Cardiac septum (tissue), 1 donor: ENCODE data around the gene DNAJB6. TPM values are rescaled to one million over a fixed set of nuclear protein-coding genes. Genes with fewer than 3 reads are reported as not detected.

ENCODE experiments used
- DNase-seq: peaks from one replicate; pipeline ENCODE4 v3.0.0-alpha.2; 2020; ENCODE audit warnings: low spot score
- intact Hi-C: fragments of 100-400 bp; cut with DNase I; formaldehyde crosslinking; loops from one replicate; pipeline ENCODE4 v1.14.0; 2022
- total RNA-seq: library from RNA; stranded (reverse); fragmentation: NEBNext Ultra II Directional; extraction: Animal tissue kit (Norgen Biotek cat#: 25700); gene quantifications from one replicate; pipeline ENCODE4 v1.2.1, GENCODE V29; 2021
- donor health status: DM: no; HTN: no; CAD: no.

DNAJB6 gene
- total RNA-seq, 1 donor from 2014 or later = 171 TPM

DNA sequence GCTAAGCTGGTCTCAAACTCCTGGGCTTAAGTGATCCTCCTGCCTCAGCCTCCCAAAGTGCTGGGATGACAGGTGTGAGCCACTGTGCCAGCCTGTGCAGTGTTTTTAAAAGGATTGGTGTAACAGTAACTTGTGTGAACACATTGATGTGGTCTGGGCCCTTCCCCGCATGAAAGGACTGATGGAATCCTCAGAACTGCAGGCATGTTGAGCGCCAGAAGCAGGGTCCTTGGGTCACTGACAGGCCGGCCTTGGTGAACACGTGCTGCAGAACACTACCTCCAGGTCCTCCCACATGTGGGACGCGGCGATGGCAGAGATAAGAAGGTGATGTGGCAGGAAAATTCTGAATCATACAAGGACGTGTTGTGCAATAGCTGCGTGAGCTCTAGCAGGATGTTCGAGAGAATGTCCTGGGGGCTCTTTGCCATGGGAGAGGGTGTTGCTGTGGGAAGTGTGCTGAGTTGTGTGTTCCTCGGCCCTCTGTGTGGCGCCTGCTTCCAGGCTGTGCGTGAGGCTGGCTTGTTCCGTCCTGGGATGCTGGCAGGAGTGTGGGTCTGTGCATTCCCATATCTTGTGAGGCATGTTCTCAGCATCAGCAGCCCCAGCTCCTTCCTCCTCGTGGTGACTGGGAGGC is 68.2 kb downstream of the DNAJB6 start:
- DNase-seq = peak; percentile 70
- intact Hi-C loops = no loop called here

DNA sequence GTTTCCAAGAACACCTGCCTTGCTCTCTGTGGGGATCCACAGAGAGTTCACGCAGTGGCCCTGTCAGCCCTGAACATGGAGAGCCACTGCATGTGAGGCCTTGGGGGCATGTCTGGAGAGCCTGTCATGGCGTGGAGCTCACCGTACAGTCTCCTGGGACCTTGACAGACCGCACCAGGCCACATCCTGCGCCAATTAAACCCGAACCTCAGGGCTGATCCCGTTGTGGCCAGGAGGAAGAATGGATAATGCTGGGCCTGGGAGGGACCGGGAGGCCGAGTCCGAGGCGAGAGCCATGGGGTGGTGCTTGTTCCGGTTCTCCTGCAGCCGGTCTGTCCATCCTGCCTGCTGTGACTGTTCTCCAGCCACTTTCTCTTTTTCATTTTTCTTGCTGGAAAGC is 68.7 kb downstream of the DNAJB6 start:
- no peak for DNase-seq
- intact Hi-C loops = no loop called here

DNA sequence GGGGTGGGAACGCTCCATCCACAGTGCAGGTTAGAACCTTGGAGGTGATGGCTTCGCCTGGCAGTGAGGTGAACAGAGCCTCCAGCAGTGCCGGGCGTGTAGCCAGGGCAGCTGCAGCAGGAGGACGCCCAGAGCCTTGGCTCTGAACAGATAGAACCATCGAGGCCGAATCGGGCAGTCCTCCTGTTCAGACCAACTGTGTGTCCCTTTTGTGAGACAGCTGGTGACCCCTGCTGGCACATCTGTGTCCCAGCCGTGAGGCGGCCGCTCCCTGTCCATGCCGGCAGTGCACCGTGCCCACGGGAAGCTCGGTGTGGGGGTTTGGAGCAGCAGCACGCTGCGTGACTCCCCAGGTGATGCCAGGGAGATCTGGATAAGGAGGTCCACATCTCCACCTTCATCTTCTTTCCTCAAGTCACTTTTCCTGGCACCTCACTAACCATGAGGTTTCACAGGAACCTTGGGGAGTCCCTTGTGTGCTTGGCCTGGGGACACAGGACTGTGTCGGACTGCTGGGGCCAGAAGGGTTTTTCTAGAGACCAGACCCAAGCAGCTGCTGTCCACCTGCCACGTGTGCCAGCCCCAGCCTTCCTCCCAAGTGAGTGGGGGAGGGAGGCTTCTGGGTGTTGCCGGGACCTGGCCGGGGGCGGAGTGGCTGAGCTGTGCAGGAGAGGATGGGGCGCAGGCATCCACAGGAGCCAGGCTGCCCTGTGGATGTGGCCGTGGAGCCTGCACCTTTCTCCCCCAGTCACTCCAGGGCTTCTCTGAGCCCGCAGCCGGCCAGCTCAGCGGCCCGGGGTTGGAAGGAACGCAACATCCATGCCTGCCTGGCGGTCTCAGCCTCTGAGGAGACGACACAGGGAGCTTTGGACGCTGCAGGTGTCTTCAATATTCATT is 69.4 kb downstream of the DNAJB6 start:
- no peak for DNase-seq
- intact Hi-C loops = no loop called here

DNA sequence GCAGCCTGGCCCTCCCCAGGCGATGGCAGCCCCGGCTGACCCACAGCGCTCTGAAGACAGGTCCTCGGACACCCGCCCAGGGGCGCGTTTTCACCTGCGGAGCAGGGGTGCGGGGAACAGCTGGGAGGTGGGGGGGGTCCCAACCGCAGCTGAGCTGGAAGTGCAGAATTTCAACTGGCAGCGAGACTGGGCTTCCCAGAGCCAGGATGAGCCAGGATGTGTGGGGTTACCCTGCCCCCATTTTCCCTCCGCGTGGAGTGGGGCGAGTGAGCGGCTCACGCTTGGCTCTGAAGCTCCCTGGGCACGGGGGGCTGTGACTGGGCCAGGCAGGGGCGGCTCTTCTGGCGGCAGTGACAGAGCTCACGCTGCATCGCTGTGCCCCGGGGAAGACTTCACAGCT is 70.2 kb downstream of the DNAJB6 start:
- intact Hi-C loops = no loop called here
- DNase-seq = no peak

DNA sequence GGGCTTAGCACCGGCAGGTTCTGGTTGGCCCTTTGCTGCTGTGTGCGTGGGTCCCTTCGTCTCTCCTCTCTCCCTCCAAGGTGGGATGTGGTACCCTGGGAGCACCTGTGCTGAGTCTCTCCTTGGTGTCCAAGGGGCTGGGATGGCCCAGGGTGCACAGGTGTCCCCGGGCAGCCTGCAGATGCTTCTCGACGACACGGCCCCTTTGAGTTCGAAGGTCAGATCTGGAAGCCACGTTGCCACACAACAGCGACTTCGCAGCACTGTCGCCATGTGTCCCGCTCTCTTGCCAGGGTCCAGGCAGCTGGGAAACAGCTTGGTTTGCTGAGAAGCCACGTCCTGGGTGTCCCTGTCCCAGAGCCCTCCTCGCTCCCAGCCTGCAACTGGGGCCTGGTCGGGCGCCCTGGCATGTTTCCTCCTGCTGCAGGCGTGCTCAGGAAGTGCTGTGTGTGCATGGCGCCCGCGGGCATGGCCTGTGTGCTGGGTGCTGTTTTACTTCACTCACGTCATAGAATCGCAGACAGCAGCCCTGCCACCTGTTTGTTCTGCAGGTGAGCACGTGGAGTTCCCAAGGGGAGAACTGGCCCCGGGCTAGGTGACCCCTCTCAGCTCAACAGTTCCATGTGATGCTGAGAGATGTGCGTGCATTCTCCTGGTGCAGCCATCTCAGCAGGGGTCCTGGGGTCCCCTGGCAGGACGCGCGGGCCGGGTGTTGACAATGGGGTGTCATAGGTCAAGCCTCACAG is 70.9 kb downstream of the DNAJB6 start:
- DNase-seq = no peak
- intact Hi-C loops = no loop called here

DNA sequence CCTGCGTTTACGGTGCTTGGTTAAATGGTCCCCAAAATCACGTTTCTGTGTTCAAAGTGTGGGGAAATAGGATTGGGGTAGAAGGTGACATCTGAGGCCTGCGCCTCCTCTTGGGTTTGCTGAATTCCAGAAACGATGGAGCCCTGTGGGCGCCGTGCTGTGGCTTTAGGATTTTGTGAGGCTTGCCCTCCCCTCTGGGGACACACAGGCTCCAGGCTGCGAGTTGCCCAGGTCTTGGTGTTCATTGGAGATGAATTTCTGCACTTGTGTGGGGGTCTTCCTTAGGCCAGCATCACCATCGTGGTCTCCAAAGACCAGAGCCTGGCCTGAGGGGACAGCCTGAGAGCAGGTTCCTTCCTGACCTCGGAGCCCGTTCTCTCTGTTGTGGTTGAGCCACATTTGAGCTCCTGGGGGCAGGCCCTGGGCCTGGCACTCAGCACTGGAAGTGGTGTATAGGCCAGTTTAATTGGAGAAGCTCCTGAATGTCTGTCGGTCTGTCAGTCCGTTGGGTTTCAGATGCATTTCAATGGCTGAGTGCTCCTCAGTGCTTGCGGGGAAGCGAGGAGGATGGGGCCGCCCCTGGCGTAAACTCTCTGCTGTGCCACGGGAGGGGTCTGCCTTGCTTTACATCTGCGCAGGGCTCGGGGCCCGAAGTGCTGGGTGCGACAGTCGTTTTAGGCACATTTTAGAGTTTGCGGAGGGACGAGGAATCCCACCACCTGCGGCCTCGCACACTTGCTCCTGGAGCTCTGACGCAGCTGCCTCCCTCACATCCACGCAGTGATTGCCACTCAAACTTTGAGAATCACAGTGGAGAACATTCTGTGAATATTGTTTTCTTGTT is 71.7 kb downstream of the DNAJB6 start:
- intact Hi-C loops = no loop called here
- DNase-seq = no peak

DNA sequence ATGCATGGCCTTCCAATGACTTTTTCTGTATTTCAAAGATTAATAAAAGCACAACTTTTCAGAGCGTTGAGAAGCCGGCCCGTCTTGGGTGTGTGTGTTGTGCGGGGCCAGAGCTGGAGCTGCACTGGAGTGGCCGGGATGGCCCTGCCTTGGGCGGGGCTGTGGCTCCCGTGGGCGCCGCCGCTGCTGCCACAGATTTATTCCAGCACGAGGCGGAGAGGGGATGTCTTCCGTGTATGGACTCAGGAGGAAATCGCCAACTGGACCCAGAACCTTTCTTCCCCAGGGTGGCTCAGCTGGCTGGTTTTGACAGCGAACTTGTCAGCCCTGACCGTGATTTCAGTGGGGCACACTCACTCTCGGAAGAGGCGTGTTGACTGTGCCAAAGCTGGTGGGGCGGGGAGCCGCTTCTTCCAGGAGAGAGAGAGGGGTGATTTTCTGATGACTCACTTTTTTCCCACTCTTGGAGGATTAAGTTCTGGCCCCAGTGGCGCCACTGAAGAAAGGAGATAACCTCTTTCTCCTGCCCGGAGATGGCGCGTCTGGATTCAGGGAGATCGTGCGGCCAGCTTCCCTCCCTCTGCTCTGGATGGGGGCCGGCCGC is 72.4 kb downstream of the DNAJB6 start:
- DNase-seq = no peak
- intact Hi-C loops = no loop called here

DNA sequence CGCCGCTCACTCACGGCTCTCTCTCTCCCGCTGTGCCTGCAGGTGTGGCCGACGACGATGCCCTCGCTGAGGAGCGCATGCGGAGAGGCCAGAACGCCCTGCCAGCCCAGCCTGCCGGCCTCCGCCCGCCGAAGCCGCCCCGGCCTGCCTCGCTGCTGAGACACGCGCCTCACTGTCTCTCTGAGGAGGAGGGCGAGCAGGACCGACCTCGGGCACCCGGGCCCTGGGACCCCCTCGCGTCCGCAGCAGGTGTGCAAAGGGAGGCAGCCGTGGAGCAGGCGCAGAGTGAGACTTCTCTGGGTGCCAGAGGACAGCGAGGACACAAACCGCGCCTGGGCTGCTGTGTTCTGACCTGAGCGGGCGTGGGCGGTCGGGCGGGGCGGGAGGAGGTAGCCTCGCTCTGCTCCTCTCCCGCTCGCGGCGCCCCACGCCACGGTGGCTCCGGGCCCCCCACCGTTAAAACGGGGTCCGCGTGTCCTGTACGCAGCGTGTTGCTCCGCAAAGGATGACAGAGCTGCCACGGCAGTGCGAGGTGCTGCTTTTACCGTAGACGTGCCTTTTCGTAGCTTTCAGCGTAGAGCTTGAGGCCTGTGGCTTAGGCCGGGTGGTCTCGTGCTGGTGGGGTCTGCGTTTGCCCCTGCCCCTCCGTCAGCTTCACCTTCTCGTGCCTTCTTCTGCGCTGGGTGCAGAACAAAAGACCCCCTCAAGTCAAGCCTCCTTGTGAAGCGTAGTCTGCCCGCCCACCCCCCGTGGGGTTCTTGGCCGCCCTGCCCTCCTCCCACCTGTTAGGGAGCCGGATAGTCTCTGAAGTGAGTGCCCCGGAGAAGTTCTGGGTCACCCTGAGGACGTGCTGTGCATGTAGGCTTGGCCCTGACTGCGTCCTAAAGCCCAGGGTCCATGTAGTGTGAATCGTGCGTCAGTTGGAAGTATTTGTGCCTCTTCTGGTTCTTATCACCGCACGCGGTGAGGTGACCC is 73.2 kb downstream of the DNAJB6 start:
- DNase-seq = no peak
- intact Hi-C loops = no loop called here

DNA sequence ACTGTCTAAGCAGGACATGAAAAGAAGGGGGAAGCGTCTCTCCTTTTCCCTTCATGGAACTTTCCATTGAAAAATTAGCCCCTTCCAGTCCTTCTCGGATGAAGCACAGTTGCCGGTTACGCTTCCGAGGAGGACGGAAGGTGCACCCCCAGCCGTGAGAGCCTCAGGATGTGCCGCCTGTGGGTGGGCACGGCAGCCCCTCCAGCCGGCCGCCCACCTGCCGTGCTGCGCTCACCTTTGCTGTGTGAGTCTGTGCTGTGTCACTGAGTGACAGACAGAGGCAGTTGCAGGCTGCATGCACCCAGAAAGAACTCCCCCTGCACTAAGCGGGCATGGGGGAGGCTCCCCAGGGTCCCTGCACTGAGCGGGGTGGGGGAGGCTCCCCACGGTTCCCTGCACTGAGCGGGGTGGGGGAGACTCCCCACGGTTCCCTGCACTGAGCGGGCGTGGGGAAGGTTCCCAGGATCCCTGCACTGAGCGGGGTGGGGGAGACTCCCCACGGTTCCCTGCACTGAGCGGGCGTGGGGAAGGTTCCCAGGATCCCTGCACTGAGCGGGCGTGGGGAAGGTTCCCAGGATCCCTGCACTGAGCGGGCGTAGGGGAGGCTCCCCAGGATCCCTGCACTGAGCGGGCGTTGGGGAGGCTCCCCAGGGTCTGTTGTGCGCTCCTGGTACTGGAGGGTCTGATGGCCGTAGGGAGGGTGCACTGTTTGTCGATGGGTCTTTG is 74.2 kb downstream of the DNAJB6 start:
- no peak for DNase-seq
- intact Hi-C loops = no loop called here

DNA sequence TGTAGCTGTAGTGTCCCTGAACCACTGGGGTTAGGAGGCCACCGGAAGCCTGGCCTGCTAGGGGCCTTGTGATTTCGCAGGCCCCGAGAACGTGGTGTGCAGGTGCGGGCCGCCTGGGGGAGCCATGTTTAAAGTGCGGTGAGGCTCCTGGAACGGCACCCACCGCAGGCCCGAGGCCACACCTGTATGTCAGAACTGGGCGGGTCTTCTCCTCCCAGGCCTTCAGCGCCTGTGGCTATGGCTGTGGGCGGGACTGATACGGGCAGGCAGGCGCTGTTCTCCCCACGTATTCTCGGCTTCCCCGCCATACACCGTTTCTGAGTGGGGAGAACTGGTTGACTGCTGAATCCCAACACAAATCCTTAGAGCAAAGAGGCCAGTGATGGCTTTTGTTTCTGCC is 74.8 kb downstream of the DNAJB6 start:
- intact Hi-C loops = no loop called here
- DNase-seq = no peak

DNA sequence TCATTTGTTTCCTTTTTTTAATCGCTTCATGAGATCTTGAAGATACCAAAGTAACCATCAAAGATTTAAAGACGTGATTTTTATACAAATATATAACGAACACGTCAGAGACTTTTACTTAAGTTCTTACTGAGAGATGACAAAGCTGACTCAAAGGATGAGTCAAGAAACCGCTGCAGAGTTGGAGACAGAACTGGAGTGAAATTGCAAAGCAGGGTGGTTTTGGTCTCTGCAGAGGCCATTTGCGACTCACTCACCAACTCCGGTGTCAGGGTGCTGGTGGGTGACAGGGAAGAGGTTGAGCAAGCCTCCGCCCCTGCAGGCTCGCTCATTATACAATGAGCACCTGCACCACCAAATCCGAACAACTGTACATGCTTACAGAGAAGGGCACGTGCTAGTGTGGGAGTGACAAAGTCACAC is 75.2 kb downstream of the DNAJB6 start:
- DNase-seq = no peak

DNA sequence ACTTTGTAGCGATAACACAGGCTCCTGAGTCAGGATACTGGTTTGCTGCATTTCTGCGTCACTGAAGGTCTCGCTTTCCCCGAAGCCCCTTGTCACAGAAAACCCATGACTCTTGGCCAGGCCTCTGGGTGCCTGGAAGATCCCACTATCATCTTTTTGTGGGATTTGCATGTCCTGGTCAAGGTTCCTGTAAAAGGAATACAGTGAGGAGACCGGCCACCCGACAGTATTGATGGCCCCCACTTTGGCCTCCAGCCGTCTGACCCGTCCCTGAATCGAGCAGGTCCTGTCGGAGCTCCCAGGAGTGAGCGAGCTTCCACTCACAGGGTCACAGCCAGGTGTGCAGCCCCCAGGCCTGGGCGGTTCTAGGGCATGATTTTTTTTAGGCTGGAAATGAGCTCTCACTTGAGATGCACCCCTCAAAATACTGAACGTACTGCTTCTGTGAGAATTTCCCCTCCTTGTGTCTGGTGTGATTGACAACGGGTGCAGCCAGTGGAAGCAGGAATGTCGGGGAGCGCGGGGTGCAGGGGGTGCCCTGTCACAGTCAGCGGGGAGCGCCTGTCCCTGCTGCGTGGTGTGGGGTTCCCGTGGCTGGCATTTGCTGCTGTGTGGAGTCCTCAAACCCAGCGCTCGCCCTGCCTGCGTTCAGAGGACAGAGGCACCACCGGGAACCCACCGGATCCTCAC is 75.8 kb downstream of the DNAJB6 start:
- intact Hi-C loops = no loop called here

More for the DNA sequence above, 75.2 kb downstream of the DNAJB6 start:
- intact Hi-C loops = no loop called here

DNA sequence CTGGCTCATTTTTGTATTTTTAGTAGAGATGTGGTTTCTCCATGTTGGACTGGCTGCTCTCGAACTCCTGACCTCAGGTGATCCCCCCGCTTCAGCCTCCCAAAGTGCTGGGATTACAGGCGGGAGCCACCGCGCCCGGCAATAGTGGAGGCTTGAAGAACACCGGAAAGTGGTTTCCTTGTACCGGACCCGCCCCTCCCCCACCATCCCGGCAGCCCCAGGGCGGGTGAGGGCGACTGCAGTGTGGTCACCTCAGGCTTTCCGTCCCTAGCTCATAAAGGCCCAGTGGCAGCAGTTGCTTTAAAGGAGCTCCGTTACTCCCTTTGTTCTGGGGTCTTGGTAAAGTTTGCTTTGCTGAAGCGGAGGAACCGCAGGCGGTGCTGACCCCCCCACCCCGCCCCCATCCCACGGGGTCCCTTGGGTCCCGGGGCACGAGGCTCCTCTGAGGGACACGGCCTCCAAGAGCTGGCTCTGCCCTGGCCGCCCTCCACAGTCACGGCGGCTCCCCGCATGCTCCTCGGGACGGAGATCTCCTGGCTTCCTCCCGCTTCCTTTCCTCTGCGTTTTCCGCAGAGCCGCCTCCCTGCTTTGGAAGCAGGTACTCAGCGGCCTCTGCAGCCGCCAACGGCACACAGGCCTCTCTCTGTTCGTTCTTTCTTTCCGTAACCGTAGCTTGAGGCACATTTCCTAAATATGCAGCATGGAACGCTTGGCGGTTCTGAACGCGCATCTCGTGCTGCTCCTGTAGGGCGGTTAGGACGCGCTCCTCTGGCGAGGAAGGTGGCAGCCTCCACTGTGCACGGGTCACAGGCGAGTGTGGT is 77.3 kb downstream of the DNAJB6 start:
- intact Hi-C loops = no loop called here
- no peak for DNase-seq

More for the DNA sequence above, 75.8 kb downstream of the DNAJB6 start:
- no peak for DNase-seq

DNA sequence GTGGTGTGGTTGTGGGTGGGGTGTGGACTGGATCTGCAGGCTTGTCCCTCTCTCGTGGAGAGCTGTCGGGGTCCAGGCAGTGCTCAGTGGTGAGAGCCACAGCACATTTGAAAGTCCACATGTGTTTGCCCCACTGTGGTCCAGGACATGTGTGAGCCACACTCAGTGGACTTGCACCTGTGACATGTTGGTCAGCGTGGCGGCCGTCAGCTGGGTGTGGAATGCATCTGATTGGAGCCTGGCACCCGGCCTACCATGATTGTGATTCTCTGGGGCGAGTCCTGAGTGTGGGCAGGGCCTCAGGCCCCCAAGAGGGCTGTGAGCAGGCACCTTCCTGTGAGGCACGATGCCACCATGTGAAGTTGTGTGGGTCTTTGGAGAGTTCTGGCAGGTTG is 77.9 kb downstream of the DNAJB6 start:
- intact Hi-C loops = no loop called here
- DNase-seq = no peak

DNA sequence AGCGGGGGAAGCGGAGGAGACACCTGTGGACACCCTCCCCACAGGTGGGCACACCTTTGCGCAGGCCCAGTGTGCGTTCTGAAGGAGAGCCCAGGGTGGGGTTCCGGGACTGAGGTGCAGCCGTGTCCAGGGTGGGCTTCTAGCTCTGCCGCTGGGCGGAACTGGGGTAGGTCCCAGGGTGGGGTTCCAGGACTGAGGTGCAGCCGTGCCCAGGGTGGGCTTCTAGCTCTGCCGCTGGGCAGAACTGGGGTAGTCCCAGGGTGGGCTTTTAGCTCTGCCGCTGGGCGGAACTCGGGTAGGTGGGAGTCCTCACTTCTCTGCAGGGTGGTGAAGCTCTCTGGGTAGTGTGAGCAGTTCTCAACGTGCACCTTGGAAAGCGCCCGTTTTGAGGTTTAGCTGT is 78.7 kb downstream of the DNAJB6 start:
- intact Hi-C loops = no loop called here
- DNase-seq = no peak

DNA sequence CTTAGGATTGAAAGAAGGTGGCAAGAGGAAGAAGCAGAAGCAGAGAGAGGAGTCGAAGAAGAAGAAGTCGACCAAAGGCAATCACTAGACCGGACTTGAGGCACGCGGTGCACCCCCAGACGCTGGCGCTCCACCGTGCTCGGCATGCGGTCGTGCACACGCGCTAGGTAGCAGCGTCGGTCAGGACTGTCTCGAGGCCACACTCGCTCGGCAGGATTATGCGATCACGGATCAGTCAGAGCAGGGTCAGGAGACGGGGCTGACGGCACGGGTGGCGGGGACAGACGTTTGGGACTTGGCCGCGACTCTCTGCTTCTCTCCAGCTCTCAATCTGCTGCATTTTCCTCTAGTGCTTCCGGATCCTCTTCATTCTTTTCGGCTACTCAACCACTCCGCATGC is 79.2 kb downstream of the DNAJB6 start:
- intact Hi-C loops = no loop called here
- DNase-seq = no peak
